Measurements from ENCODE around the gene SELE.
"Not testable (repeated sequence)": the region's sequence is repeated elsewhere in the genome, so short reads cannot be mapped to it uniquely, and the experiment has no call there.

GRCh38 chr1:169713090-169713489 lies 20.8 kb downstream of the SELE start:
- not testable (repeated sequence) for TF ChIP-seq PATZ1 (CRISPR knock-in tag; IDR thresholded peaks at IDR 0.05; ENCODE audit: borderline replicate concordance); OSR1 (CRISPR knock-in tag; IDR thresholded peaks at IDR 0.05); TOX (CRISPR knock-in tag; IDR thresholded peaks at IDR 0.05; ENCODE audit: borderline replicate concordance); PPARA (CRISPR knock-in tag; IDR thresholded peaks at IDR 0.05; ENCODE audit: borderline replicate concordance); ZNF565 (CRISPR knock-in tag; conservative IDR thresholded peaks at IDR 0.05; ENCODE audit: low read depth)
